A673 (cell line): Measurements from ENCODE around the gene KIF1A. TPM values are rescaled to one million over a fixed set of nuclear protein-coding genes. Genes with fewer than 3 reads are reported as not detected.

Experiments used
- BruUV-seq: library from RNA; stranded (reverse); fragments of 400-500 nt; replicated peaks from 2 replicates; lab custom pipeline; 2021; lab: Mats Ljungman, UMichigan
- CTCF ChIA-PET: fragments of 300-600 bp; sonication (Branson Sonifier 250); formaldehyde crosslinking; loops from one replicate; lab custom pipeline; 2022; ENCODE audit warnings: antibody characterized with exemption; lab: Charles Lee
- POLR2A ChIA-PET: fragments of 300-600 bp; sonication (Branson Sonifier 250); formaldehyde crosslinking; loops from one replicate; lab custom pipeline; 2022; ENCODE audit warnings: antibody characterized with exemption; ENCODE audit not compliant: low non-redundant PET; lab: Charles Lee
- DNase-seq: peaks from one replicate; pipeline ENCODE4 v3.0.0-alpha.2; 2015; ENCODE audit warnings: low spot score
- H3K27ac ChIP-seq: fragments of 200-600 bp; sonication (generic); 2 replicates; pipeline ENCODE4 v1.5.1; 2016; ENCODE audit warnings: mixed run types, low read depth, mild to moderate bottlenecking, mixed read lengths, antibody characterized with exemption, low read length; ENCODE audit not compliant: poor library complexity, severe bottlenecking
- H3K27me3 ChIP-seq: fragments of 200-600 bp; sonication (generic); replicated peaks from 2 replicates; pipeline ENCODE4 v1.6.1; 2017; ENCODE audit warnings: mixed run types, low read depth, mild to moderate bottlenecking, mixed read lengths, antibody characterized with exemption, low read length; ENCODE audit not compliant: insufficient read depth, poor library complexity
- H3K36me3 ChIP-seq: fragments of 200-600 bp; sonication (generic); 2 replicates; pipeline ENCODE4 v1.6.1; 2016; ENCODE audit warnings: mixed run types, mild to moderate bottlenecking, mixed read lengths, antibody characterized with exemption, low read length; ENCODE audit not compliant: insufficient read depth, poor library complexity, severe bottlenecking
- H3K4me1 ChIP-seq: fragments of 200-600 bp; sonication (generic); 2 replicates; pipeline ENCODE4 v1.6.1; 2017; ENCODE audit warnings: mixed run types, mild to moderate bottlenecking, mixed read lengths, antibody characterized with exemption, low read length; ENCODE audit not compliant: insufficient read depth, poor library complexity, severe bottlenecking
- H3K4me3 ChIP-seq: fragments of 200-600 bp; sonication (generic); 2 replicates; pipeline ENCODE4 v1.5.1; 2016; ENCODE audit warnings: low read depth, mixed run types, mild to moderate bottlenecking, mixed read lengths, low read length; ENCODE audit not compliant: poor library complexity, severe bottlenecking
- H3K9me3 ChIP-seq: fragments of 200-600 bp; sonication (generic); 2 replicates; pipeline ENCODE4 v1.6.1; 2016; ENCODE audit warnings: mixed run types, low read depth, mild to moderate bottlenecking, mixed read lengths, antibody characterized with exemption, low read length; ENCODE audit not compliant: poor library complexity, severe bottlenecking
- EZH2 ChIP-seq: fragments of 200-600 bp; sonication (generic); IDR thresholded peaks from 2 replicates; pipeline ENCODE4 v1.6.1; 2017; ENCODE audit warnings: borderline replicate concordance, low read depth, mild to moderate bottlenecking, mixed read lengths, antibody characterized with exemption, low read length; ENCODE audit not compliant: poor library complexity, severe bottlenecking
- intact Hi-C: fragments of 100-400 bp; cut with micrococcal nuclease; formaldehyde crosslinking; loops from one replicate; pipeline ENCODE4 v1.10.0; 2022; ENCODE audit not compliant: unreplicated experiment
- total RNA-seq: library from RNA; stranded (reverse); gene quantifications from 2 replicates; pipeline ENCODE4 v1.2.3, GENCODE V29; 2021
- TF ChIP-seq, protein P1 (sequence below): fragments of 300-800, 200-600 bp; sonication (generic); conservative IDR thresholded peaks from 2 replicates; pipeline ENCODE4 v1.5.1; 2017; ENCODE audit warnings: low read depth, mild to moderate bottlenecking, antibody characterized with exemption, low read length, moderate library complexity, mixed read lengths

KIF1A gene
- total RNA-seq, 1 experiment from 2014 or later: 330 TPM

DNA sequence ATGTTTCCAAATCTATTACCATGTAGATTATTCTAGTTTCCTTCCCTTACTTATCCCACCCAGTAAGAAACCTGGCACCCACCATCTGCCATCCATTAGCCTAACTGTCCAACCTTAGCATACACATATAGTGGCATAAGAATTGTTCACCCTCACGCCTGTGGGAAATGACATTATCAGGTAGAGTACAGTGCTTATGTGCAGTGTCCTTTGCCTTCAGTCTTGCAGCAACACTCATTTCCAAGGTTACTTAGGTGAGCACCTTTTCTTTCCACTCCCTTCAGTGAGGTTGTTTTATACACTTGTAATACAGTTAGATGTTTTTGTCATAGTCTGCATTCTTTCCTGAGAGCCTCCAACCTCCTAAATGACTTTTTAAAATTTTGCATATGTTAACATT is 155.4 kb downstream of the KIF1A start:
- TF ChIP-seq, protein P1, sequence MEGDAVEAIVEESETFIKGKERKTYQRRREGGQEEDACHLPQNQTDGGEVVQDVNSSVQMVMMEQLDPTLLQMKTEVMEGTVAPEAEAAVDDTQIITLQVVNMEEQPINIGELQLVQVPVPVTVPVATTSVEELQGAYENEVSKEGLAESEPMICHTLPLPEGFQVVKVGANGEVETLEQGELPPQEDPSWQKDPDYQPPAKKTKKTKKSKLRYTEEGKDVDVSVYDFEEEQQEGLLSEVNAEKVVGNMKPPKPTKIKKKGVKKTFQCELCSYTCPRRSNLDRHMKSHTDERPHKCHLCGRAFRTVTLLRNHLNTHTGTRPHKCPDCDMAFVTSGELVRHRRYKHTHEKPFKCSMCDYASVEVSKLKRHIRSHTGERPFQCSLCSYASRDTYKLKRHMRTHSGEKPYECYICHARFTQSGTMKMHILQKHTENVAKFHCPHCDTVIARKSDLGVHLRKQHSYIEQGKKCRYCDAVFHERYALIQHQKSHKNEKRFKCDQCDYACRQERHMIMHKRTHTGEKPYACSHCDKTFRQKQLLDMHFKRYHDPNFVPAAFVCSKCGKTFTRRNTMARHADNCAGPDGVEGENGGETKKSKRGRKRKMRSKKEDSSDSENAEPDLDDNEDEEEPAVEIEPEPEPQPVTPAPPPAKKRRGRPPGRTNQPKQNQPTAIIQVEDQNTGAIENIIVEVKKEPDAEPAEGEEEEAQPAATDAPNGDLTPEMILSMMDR: no peak
- TF ChIP-seq EZH2: no peak
- Histone ChIP-seq H3K9me3 (peaks cover 11% of the 10 kb centered on the region), H3K4me1 (no peaks in the 10 kb centered on the region), H3K36me3 (no peaks in the 10 kb centered on the region), H3K27me3 (peaks cover 69% of the 10 kb centered on the region), H3K4me3 (no peak overlapping the region), H3K27ac (no peak overlapping the region)
- intact Hi-C loops: no loop called here
- DNase-seq: no peak
- ChIA-PET POLR2A (no interaction called here), CTCF (no interaction called here)
- BruUV-seq: no TSS peak

Other genes starting within 250 kb of the KIF1A start
- 43.4 and 43.5 TPM in 2 replicates for gene CAPN10, start 233.5 kb downstream of the KIF1A start, total RNA-seq
- 2.7 and 2.9 TPM in 2 replicates for gene GPR35, start 194.7 kb downstream of the KIF1A start, total RNA-seq
- not detected in 2 replicates for gene AQP12B, start 137.3 kb downstream of the KIF1A start, total RNA-seq
- gene AQP12A, start 128.4 kb downstream of the KIF1A start, total RNA-seq: not detected in 2 replicates
- gene AGXT, start 48.6 kb upstream of the KIF1A start, total RNA-seq: not detected in 2 replicates
- gene MAB21L4, start 75.9 kb upstream of the KIF1A start, total RNA-seq: not detected in 2 replicates
- gene CROCC2, start 86.1 kb upstream of the KIF1A start, total RNA-seq: not detected in 2 replicates
- 3.0 and 5.0 TPM in 2 replicates for gene SNED1, start 178.4 kb upstream of the KIF1A start, total RNA-seq